Thymus (tissue), 11 donors: ENCODE data around the gene EXOC3L2. TPM values are rescaled to one million over a fixed set of nuclear protein-coding genes. Genes with fewer than 3 reads are reported as not detected.

ENCODE experiments used
- DNase-seq, 9 donors: peaks; one replicate each; pipeline ENCODE4 v3.0.0-alpha.2; 2013; ENCODE audit warnings: low spot score in 9 of 9, low read depth in 6 of 9, missing footprints in 1 of 9
- H3K27ac ChIP-seq, 2 donors: one replicate each; pipeline ENCODE4 v1.5.1; 2013; ENCODE audit warnings: control low read depth in 1 of 2, low read depth in 1 of 2, low read length in 1 of 2, mild to moderate bottlenecking in 1 of 2, moderate library complexity in 1 of 2
- H3K27me3 ChIP-seq, 2 donors: one replicate each; pipeline ENCODE4 v1.5.1; 2013; ENCODE audit warnings: low read length in 1 of 2; ENCODE audit not compliant: control insufficient read depth in 2 of 2, insufficient read depth in 1 of 2
- H3K36me3 ChIP-seq, 2 donors: one replicate each; pipeline ENCODE4 v1.5.1; 2013; ENCODE audit warnings: low read length in 1 of 2, mild to moderate bottlenecking in 1 of 2, moderate library complexity in 1 of 2; ENCODE audit not compliant: control insufficient read depth in 2 of 2, insufficient read depth in 2 of 2
- H3K4me1 ChIP-seq, 2 donors: one replicate each; pipeline ENCODE4 v1.5.1; 2013; ENCODE audit warnings: low read length in 2 of 2; ENCODE audit not compliant: control insufficient read depth in 2 of 2, insufficient read depth in 2 of 2
- H3K4me3 ChIP-seq, 2 donors: one replicate each; pipeline ENCODE4 v1.5.1; 2013; ENCODE audit warnings: low read length in 2 of 2, control low read depth in 1 of 2, mild to moderate bottlenecking in 1 of 2
- H3K9me3 ChIP-seq, 2 donors: one replicate each; pipeline ENCODE4 v1.5.1; 2013; ENCODE audit warnings: low read length in 1 of 2, mild to moderate bottlenecking in 1 of 2; ENCODE audit not compliant: control insufficient read depth in 2 of 2, insufficient read depth in 1 of 2
- WGBS: extraction: QIAGEN DNeasy Blood & Tissue Kit; methylation state at CpG from one replicate; pipeline ENCODE4 v1.1.7; 2013; 5-methylcytosine and 5-hydroxymethylcytosine counted together
- polyA plus RNA-seq: library from polyadenylated mRNA; stranded (reverse); fragments of 200-250 nt; gene quantifications from one replicate; pipeline ENCODE4 v1.2.3, GENCODE V29; 2013
- total RNA-seq: library from RNA; stranded (reverse); fragments of 120-200 nt; gene quantifications from one replicate; pipeline ENCODE4 v1.2.4, GENCODE V29; 2013
- donor health status: healthy.

The EXOC3L2 gene
- total and polyA plus RNA-seq, 2 donors: 0.42 to 0.75 TPM

GRCh38 chr19:45172173-45172572 lies 73.0 kb downstream of the EXOC3L2 start:
- 34% methylated on average over 4 of the region's 4 CpGs for WGBS
- peak overlapping the region in 1 of 2 donors; percentile 53 for H3K27ac ChIP-seq

GRCh38 chr19:45171211-45171623 lies 74.0 kb downstream of the EXOC3L2 start:
- DNase-seq: peak in 1 of 9 donors; percentile 45
- WGBS: 37% methylated on average over 7 of the region's 7 CpGs
- H3K27ac ChIP-seq: no peak overlapping the region
- peaks cover 0 to 3% of the 10 kb centered on the region in 2 donors for H3K9me3 ChIP-seq
- no peak overlapping the region for H3K4me3 ChIP-seq
- H3K4me1 ChIP-seq: peaks cover 15 to 44% of the 10 kb centered on the region in 2 donors
- H3K36me3 ChIP-seq: no peaks in the 10 kb centered on the region
- no peaks in the 10 kb centered on the region for H3K27me3 ChIP-seq

More at GRCh38 chr19:45172173-45172572, 73.0 kb downstream of the EXOC3L2 start:
- H3K27me3 ChIP-seq: no peaks in the 10 kb centered on the region
- H3K36me3 ChIP-seq: no peaks in the 10 kb centered on the region
- DNase-seq: peak in 2 of 9 donors; percentile 33 to 55
- peaks cover 16 to 39% of the 10 kb centered on the region in 2 donors for H3K4me1 ChIP-seq
- no peak overlapping the region for H3K4me3 ChIP-seq
- peaks cover 0 to 3% of the 10 kb centered on the region in 2 donors for H3K9me3 ChIP-seq

- Histone ChIP-seq H3K27ac (no peak overlapping the region), H3K4me3 (no peak overlapping the region)
Observed at GRCh38 chr19:45170146-45171106, 74.8 kb downstream of the EXOC3L2 start.

GRCh38 chr19:45169602-45170001 lies 75.6 kb downstream of the EXOC3L2 start:
- WGBS: 97% methylated on average over 10 of the region's 10 CpGs
- Histone ChIP-seq H3K4me1 (peaks cover 17 to 48% of the 10 kb centered on the region in 2 donors), H3K36me3 (no peaks in the 10 kb centered on the region), H3K4me3 (no peak overlapping the region), H3K27me3 (no peaks in the 10 kb centered on the region), H3K27ac (no peak overlapping the region), H3K9me3 (peaks cover 0 to 3% of the 10 kb centered on the region in 2 donors)
- no peak for DNase-seq

More at GRCh38 chr19:45170146-45171106, 74.8 kb downstream of the EXOC3L2 start:
- peaks cover 0 to 3% of the 10 kb centered on the region in 2 donors for H3K9me3 ChIP-seq
- H3K4me1 ChIP-seq: peaks cover 15 to 44% of the 10 kb centered on the region in 2 donors
- DNase-seq: no peak
- no peaks in the 10 kb centered on the region for H3K36me3 ChIP-seq
- no peaks in the 10 kb centered on the region for H3K27me3 ChIP-seq
- WGBS: 93% methylated on average over 21 of the region's 21 CpGs

GRCh38 chr19:45168767-45169351 lies 76.3 kb downstream of the EXOC3L2 start:
- WGBS: 94% methylated on average over 16 of the region's 16 CpGs

GRCh38 chr19:45166723-45167252 lies 78.4 kb downstream of the EXOC3L2 start:
- Histone ChIP-seq H3K4me1 (peaks cover 11 to 40% of the 10 kb centered on the region in 2 donors), H3K4me3 (no peak overlapping the region)
- WGBS: 88% methylated on average over 14 of the region's 14 CpGs

More at GRCh38 chr19:45168767-45169351, 76.3 kb downstream of the EXOC3L2 start:
- Histone ChIP-seq H3K9me3 (peaks cover 0 to 3% of the 10 kb centered on the region in 2 donors), H3K4me3 (no peak overlapping the region), H3K27ac (no peak overlapping the region), H3K36me3 (no peaks in the 10 kb centered on the region), H3K27me3 (no peaks in the 10 kb centered on the region), H3K4me1 (peaks cover 20 to 52% of the 10 kb centered on the region in 2 donors)
- no peak for DNase-seq

GRCh38 chr19:45164577-45165335 lies 80.5 kb downstream of the EXOC3L2 start:
- Histone ChIP-seq H3K9me3 (peaks cover 0 to 3% of the 10 kb centered on the region in 2 donors), H3K27ac (peak overlapping the region in 1 of 2 donors; percentile 8), H3K4me1 (peaks cover 5 to 24% of the 10 kb centered on the region in 2 donors), H3K36me3 (no peaks in the 10 kb centered on the region), H3K4me3 (no peak overlapping the region), H3K27me3 (peaks cover 0 to 24% of the 10 kb centered on the region in 2 donors)
- 43% methylated on average over 27 of the region's 27 CpGs for whole genome bisulfite sequencing
- peak in 2 of 9 donors; percentile 41 to 57 for DNase-seq

More at GRCh38 chr19:45166723-45167252, 78.4 kb downstream of the EXOC3L2 start:
- no peak for DNase-seq
- Histone ChIP-seq H3K9me3 (no peaks in the 10 kb centered on the region), H3K27ac (no peak overlapping the region), H3K27me3 (peaks cover 0 to 4% of the 10 kb centered on the region in 2 donors), H3K36me3 (no peaks in the 10 kb centered on the region)

- 86% methylated on average over 15 of the region's 15 CpGs for WGBS
- DNase-seq: no peak
Observed at GRCh38 chr19:45163751-45164460, 81.3 kb downstream of the EXOC3L2 start.

More at GRCh38 chr19:45163751-45164460, 81.3 kb downstream of the EXOC3L2 start:
- Histone ChIP-seq H3K4me1 (peaks cover 5 to 24% of the 10 kb centered on the region in 2 donors), H3K27ac (no peak overlapping the region), H3K36me3 (no peaks in the 10 kb centered on the region), H3K4me3 (no peak overlapping the region), H3K9me3 (peaks cover 0 to 5% of the 10 kb centered on the region in 2 donors), H3K27me3 (peaks cover 2 to 32% of the 10 kb centered on the region in 2 donors)
